ENCODE data around the gene PSMD6. TPM values are rescaled to one million over a fixed set of nuclear protein-coding genes. Genes with fewer than 3 reads are reported as not detected.

Gene PSMD6
- total RNA-seq, 1 donor from 2014 or later: 73.7 TPM

DNA sequence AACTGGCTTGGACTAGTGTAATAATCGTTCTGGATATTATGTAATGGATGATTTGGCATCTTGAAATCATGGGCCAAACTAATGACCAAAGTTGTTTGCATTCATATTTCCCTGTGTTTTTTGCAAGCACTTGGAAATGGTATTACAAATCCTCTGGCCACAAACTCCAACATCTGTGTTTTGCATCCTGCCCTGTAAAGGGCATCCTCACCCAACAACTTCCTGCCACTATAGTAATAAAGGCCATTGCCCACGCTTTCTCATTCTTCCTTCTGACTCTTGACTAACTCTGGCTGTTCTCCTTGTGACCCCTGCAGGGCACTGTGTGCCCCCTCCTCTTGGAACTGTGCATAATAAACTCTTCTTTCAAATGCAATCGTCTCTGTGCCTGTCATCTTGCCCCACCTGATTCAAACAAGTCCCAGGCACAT is 25.4 kb upstream of the PSMD6 start:
- DNase-seq (ENCODE audit: missing footprints) (no peak), ATAC-seq (no peak)
- intact Hi-C loops (cut with DNase I): no loop called here

GRCh38 chr3:64047787-64048186 is 24.5 kb upstream of the PSMD6 start:
- DNase-seq (ENCODE audit: missing footprints) (no peak), ATAC-seq (no peak)
- intact Hi-C loops (cut with DNase I): no loop called here

DNA sequence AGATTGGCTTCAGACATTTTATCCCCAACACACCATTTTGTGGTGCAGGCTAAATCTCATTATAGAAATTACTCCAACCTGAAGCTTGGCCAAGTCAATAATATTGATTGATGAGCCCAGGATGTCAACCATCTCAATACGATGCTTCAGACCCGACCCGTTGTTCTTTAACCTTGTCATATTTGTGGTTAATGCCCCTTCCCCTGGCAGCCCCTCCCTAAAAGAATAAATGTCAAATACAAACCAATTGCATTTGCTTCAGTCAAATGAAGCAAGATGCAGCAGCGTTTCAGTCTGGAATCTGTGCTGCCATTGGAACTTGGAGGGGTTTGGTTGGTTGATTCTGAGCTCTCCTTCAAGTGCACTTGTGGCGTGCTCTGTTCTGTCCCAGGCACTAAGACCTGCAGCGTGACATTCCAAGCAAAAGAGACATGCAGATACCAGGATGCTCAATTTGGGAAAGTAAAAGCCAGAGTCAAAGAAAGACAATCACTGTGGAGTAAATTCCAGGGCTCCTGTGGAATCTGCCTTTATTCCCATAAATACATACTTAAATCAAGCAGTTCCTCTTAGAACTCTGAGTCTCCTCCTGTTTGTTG is 23.8 kb upstream of the PSMD6 start:
- intact Hi-C loops (cut with DNase I): no loop called here
- ATAC-seq (no peak), DNase-seq (ENCODE audit: missing footprints) (no peak)

DNA sequence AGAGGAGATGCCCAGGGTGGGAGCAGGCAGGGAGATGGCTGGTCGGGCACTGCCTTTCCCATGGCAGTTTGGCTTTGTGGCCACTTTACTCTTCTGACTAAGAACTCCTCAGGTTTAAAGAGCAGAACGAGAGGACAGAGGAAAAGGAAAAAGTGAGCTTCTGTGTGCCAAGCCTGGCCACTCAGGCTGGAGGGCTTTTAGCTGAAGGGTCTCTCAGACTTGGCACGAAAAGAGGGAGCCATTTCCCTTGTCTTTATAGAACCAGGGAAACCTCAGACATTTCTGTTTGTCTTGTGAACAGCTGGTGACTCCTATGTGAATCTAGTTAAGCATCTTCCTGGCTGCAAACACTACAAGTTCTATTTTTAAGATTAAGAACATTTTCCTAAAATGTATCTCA is 23.3 kb upstream of the PSMD6 start:
- DNase-seq (ENCODE audit: missing footprints) (no peak), ATAC-seq (no peak)
- intact Hi-C loops (cut with DNase I): no loop called here

- intact Hi-C loops (cut with DNase I): no loop called here
- DNase-seq (ENCODE audit: missing footprints) (no peak), ATAC-seq (no peak)
Observed at GRCh38 chr3:64042952-64043351, 19.7 kb upstream of the PSMD6 start.

DNA sequence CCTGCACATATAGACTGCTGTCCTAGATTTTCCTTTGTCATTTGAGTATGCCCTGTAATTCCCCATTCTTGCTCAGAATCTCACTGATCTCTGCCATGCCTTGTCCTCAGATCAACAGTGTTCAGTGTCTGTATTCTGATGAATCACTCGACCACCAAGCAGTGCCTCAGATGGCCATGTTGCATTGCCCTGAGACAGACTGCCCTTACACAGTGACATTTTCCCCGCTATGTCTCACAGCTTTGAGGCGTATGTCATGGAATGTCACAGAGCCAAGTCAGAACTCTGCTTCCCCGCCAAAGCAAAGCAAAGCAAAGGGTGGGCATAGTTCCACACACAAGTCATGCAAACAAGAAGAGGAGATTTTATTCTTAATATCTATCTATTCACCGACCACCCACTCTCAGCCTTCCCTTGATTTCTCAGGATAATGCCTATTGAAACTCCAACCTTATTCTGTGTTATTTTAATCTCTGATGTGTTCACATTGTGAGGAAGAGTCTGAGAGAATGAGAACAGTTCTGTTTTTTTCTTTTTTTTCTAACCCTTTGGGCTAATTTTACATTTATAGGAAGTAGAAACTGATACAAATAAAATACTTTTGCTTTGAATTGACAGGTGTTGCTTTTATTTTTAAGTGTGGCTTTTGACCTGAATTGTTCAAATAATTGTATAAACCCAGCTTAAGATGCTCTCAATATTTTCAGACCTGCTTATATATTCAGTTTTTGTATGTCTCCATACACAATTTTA is 16.9 kb upstream of the PSMD6 start:
- no peak for ATAC-seq
- intact Hi-C loops (cut with DNase I): loop anchor here (10.0 kb wide), 1 partner anchor 125 kb away; no protein-coding TSS in a partner anchor
- DNase-seq (ENCODE audit: missing footprints): peak; percentile 9

- intact Hi-C loops (cut with DNase I): loop anchor here (10.0 kb wide), 1 partner anchor 125 kb away; no protein-coding TSS in a partner anchor
- no peak for ATAC-seq
- DNase-seq (ENCODE audit: missing footprints): peak; percentile 15
Observed at GRCh38 chr3:64039332-64039731, 16.0 kb upstream of the PSMD6 start.

DNA sequence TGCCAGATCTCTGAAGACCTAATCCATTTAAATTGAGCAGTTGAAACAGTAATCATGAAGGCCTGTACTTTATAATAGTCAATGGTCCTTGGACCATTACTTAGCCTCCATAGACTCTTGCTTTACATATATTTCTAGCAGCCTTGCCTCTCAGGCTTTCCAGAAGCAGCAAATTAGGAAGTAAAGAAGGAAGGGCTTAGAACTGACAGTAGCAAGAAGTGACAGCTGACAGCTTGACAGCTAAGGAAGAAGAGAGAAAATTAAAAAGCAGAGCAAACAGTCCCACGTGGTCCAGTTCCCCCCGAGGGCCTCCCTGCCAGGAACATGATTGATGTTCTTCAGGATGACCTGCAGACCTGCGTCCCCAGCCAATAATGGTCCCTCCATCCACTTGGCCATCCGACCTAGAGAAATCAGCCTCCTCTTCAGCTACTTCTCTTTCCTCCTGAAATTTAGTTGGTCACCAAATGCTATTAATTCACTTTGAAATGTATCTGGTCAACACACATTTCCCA is 15.0 kb upstream of the PSMD6 start:
- ATAC-seq (no peak), DNase-seq (ENCODE audit: missing footprints) (peak; percentile 15)
- intact Hi-C loops (cut with DNase I): loop anchor here (10.0 kb wide), 1 partner anchor 126 kb away; no protein-coding TSS in a partner anchor

DNA sequence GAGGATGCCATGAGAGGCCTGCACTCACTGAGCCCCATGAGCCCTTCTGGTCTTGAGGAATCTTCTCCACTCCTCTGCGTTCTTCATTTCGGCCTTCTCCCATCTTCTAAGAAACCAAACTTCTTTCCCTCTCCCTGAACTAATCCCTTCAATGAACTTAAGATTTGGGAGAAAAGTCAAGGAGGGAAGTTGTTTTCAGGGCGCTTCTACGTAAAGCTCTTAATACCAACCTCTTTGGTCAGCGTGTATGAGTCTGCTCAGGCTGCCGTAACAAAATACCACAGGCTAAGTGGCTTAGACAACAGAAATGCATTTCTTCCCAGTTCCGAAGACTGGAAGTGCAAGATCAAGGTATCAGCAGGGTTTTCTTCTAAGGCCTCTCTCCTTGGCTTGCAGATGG is 13.8 kb upstream of the PSMD6 start:
- intact Hi-C loops (cut with DNase I): loop anchor here (10.0 kb wide), 1 partner anchor 128 kb away; no protein-coding TSS in a partner anchor
- DNase-seq (ENCODE audit: missing footprints): no peak
- no peak for ATAC-seq

DNA sequence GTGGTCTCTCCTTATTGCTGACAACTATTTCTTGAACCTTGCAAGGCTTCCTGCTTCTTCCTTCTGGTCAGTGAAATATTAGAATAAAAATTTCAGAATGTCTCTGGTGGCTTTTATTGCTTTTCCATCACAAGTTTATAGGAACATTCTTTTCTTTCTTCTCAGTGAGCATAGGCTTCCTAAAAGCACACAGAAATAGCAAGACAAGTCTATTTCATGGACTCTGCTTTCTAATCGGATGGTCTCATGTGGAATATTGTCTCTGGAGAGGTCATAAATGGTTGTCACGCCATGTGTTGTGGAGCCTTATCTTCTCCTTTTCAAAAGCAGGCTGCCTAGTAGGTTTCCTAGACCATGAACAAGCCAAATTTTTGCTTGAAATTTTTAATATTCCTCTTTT is 9.8 kb upstream of the PSMD6 start:
- DNase-seq (ENCODE audit: missing footprints): no peak
- intact Hi-C loops (cut with DNase I): loop anchor here (5.0 to 10.0 kb wide), 3 partner anchors 132 to 234 kb away; no protein-coding TSS in a partner anchor

DNA sequence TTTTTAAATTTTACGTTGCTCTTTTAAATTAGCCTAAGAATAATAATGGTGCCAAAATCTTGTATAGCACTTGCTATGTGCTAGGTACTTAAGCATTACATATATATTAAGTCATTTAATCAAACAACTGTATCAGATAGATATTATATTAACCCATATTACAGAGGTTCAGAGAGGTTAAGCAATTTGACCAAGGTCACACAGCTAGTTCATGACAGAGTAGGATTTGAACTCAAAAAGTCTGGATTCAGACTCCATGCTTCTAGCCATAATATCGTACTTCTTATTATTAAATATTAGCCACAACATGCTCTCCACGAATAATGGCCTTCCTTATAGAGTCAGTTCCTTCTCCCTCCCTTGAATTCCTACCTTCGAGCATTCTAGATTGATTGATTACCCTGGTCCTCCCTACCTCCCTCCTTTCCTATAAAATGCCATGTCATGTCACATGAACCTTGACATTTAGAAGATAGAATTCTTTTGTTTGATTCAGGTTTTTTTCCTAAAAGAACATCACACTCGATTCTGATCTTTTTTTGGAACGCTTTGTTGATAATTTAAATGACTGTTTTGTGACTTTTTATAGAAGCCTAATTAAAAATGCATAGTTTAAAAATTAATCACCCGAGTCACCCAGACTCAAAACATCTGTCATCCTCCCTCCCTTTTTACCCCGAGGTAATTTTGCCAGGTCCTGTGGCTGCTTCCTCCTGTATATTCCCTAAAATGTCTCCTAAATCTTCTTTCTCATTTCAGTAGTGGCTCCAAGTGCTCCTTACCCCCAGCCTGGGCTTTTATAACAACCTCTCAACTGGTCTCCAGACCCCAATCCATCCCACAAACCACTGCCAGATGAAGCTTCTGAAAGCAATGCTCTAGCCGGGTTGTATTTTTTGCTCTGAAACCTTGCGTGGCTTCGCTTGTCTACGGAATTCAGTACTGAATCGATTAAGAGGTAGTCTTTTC is 8.5 kb upstream of the PSMD6 start:
- ATAC-seq (no peak), DNase-seq (ENCODE audit: missing footprints) (no peak)
- intact Hi-C loops (cut with DNase I): loop anchor here (2.0 to 10.0 kb wide), 4 partner anchors 133 to 453 kb away; no protein-coding TSS in a partner anchor

More for the DNA sequence above, 9.8 kb upstream of the PSMD6 start:
- no peak for ATAC-seq

DNA sequence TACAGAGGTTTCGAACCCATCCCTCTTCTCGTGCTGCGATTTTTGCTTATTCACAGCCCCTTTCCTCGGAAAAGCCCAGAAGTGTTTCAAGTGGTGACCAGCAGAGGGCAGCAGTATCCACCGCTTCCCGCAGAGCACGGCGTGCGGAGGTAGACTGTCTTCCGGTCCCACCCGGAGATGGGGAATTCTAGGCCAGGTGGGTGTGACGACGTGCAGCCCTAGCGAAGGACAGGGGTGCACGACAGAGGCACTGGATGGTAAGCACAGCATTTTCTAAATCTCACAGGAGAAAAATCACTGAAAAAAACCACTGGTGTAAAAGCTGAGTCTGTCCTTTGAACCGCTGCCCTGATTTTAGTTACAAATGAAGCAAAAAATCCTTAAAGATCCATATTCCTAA is 7.4 kb upstream of the PSMD6 start:
- intact Hi-C loops (cut with DNase I): loop anchor here (1.0 to 10.0 kb wide), 5 partner anchors 134 to 454 kb away; no protein-coding TSS in a partner anchor
- peak; percentile 82 for DNase-seq (ENCODE audit: missing footprints)
- ATAC-seq: peak; percentile 88

- ATAC-seq: no peak
- no peak for DNase-seq (ENCODE audit: missing footprints)
- intact Hi-C loops (cut with DNase I): no loop called here
Observed at GRCh38 chr3:64029287-64029686, 6.0 kb upstream of the PSMD6 start.

GRCh38 chr3:64028754-64029153 is 5.5 kb upstream of the PSMD6 start:
- DNase-seq (ENCODE audit: missing footprints): no peak
- no peak for ATAC-seq
- intact Hi-C loops (cut with DNase I): no loop called here

GRCh38 chr3:64027658-64028057 is 4.4 kb upstream of the PSMD6 start:
- ATAC-seq (no peak), DNase-seq (ENCODE audit: missing footprints) (no peak)
- intact Hi-C loops (cut with DNase I): no loop called here

GRCh38 chr3:64026346-64026745 is 3.1 kb upstream of the PSMD6 start:
- no peak for ATAC-seq
- intact Hi-C loops (cut with DNase I): no loop called here
- DNase-seq (ENCODE audit: missing footprints): no peak

GRCh38 chr3:64023861-64024223 is 548 bp upstream of the PSMD6 start:
- DNase-seq (ENCODE audit: missing footprints) (no peak), ATAC-seq (no peak)
- intact Hi-C loops (cut with DNase I): no loop called here

DNA sequence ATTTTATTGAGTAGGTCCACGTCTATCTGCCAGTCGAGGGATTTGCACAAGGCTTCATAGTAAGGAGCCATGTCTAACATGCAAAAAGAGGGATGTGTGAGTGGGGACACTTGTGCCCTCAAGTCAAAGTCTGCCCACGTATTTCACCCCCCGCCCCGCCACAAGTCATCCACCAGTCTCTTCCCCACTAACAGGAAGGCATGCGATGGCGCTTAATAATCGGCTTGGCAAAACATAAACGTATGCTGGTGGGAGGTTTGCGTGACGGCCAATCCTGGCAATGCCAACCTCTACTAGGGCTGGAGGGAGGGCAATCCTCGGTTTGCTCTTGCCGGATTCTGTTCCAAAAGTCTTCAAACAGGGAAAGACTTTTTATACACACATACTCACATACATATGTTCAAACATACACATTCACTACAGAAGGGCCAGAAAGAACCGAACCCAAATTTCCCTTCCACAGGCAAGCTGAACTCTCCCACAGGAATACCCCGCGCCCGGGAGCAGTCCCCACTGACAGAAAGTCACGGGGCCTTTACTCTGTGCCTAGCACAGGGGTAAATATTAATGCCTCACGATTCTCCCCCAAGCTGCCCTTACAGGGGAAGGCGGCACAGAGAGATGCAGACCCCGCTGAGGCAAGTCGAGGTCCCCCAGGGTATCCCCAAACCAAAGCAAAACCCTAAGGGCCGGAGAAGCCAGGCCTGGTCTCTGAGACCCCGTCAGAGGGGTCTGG is 675 bp downstream of the PSMD6 start:
- DNase-seq (ENCODE audit: missing footprints) (no peak), ATAC-seq (no peak)
- intact Hi-C loops (cut with DNase I): no loop called here
